Upper lobe of left lung (tissue), 6 donors: ENCODE measurements around the gene SLC35F3. TPM values are rescaled to one million over a fixed set of nuclear protein-coding genes. Genes with fewer than 3 reads are reported as not detected.
A peak's percentile ranks its signal among the peaks of the same experiment; 100 is the strongest.

Experiments used
- ATAC-seq, 2 donors: fragments of 200-7000 bp; cut with Tn5 transposase; one replicate each; pipeline ENCODE4 v1.9.1; 2022; ENCODE audit warnings: mild to moderate bottlenecking in 2 of 2, moderate library complexity in 2 of 2; ENCODE audit not compliant: low FRiP score in 2 of 2
- DNase-seq, 2 donors: peaks; one replicate each; pipeline ENCODE4 v3.0.0-alpha.2; 2019 to 2020
- H3K27ac ChIP-seq, 4 donors: fragments of 200-600 bp; sonication (generic); one replicate each; pipeline ENCODE4 v1.5.1; 2016 to 2019
- H3K27me3 ChIP-seq, 4 donors: fragments of 200-600 bp; sonication (generic); one replicate each; pipeline ENCODE4 v1.5.1; 2017 to 2019
- H3K36me3 ChIP-seq, 4 donors: fragments of 200-600 bp; sonication (generic); one replicate each; pipeline ENCODE4 v1.5.1; 2016 to 2019
- H3K4me1 ChIP-seq, 4 donors: fragments of 200-600 bp; sonication (generic); one replicate each; pipeline ENCODE4 v1.5.1; 2018 to 2019
- H3K4me3 ChIP-seq, 4 donors: fragments of 200-600 bp; sonication (generic); one replicate each; pipeline ENCODE4 v1.5.1; 2017 to 2019; ENCODE audit warnings: mild to moderate bottlenecking in 2 of 4, moderate library complexity in 1 of 4
- H3K9me3 ChIP-seq, 4 donors: fragments of 200-600 bp; sonication (generic); one replicate each; pipeline ENCODE4 v1.5.1; 2018 to 2019
- CTCF ChIP-seq, 6 experiments: fragments of 450-650 bp in 4 of 6; fragments of 200-600 bp in 2 of 6; sonication (generic) in 2 of 6; IDR thresholded peaks; one replicate each; pipeline ENCODE4 v1.5.1; 2016 to 2019; ENCODE audit warnings: antibody characterized with exemption in 6 of 6
- EP300 ChIP-seq, 4 donors: sonication (generic); formaldehyde crosslinking; IDR thresholded peaks; one replicate each; pipeline ENCODE4 v1.5.1; 2017; ENCODE audit warnings: antibody characterized with exemption in 4 of 4, control low read depth in 2 of 4
- POLR2A ChIP-seq, 4 donors: fragments of 450-650 bp; IDR thresholded peaks; one replicate each; pipeline ENCODE4 v1.5.1; 2016 to 2017; ENCODE audit warnings: antibody characterized with exemption in 4 of 4, mild to moderate bottlenecking in 2 of 4
- POLR2AphosphoS5 ChIP-seq, 2 donors: sonication (generic); formaldehyde crosslinking; IDR thresholded peaks; one replicate each; pipeline ENCODE4 v1.5.1; 2017; ENCODE audit warnings: antibody characterized with exemption in 2 of 2
- whole genome bisulfite sequencing, 2 donors: methylation state at CpG; one replicate each; pipeline ENCODE4 v1.1.5; 2017 to 2018; 5-methylcytosine and 5-hydroxymethylcytosine counted together
- total RNA-seq, 6 donors: library from RNA; depleted of rRNA in 4 of 6; stranded (reverse); fragments of >200 nt in 4 of 6; gene quantifications; one replicate each; pipeline versions ENCODE4 v1.1.0 to v1.2.1, GENCODE V29; 2016 to 2021
- donor health status: DM: no; HTN: no; CAD: no; lungs with moderate emphysema.
- donor health status: DM: no; HTN: yes; CAD: no; lungs with severe emphysema.

The SLC35F3 gene
- total RNA-seq, 6 donors from 2014 or later, result 0.30 to 1.7 (median 0.40) TPM; not detected in 1

- DNase-seq, result peak in 1 of 2 donors; percentile 17
- ATAC-seq, result no peak
- TF ChIP-seq POLR2A (IDR thresholded peaks at IDR 0.05), result no peak
- no peak for TF ChIP-seq EP300 (IDR thresholded peaks at IDR 0.05)
- no peak for TF ChIP-seq CTCF (IDR thresholded peaks at IDR 0.05)
These were observed 412.0 kb downstream of the SLC35F3 start for GRCh38 chr1:234316486-234316885.

GRCh38 chr1:234316937-234317336, 412.5 kb downstream of the SLC35F3 start:
- Histone ChIP-seq H3K4me1 (peaks cover 0 to 6% (median 0%) of the 10 kb centered on the region in 4 donors), H3K36me3 (no peaks in the 10 kb centered on the region), H3K27me3 (no peaks in the 10 kb centered on the region), H3K27ac (no peak overlapping the region), H3K4me3 (no peak overlapping the region), H3K9me3 (no peaks in the 10 kb centered on the region)
- WGBS, 2 donors, result 68 to 70% methylated on average over 6 of the region's 6 CpGs
- ATAC-seq, result no peak
- DNase-seq, result no peak
- TF ChIP-seq EP300 (IDR thresholded peaks at IDR 0.05) (no peak), CTCF (IDR thresholded peaks at IDR 0.05) (no peak)

More at GRCh38 chr1:234316486-234316885, 412.0 kb downstream of the SLC35F3 start:
- no peaks in the 10 kb centered on the region for H3K9me3 ChIP-seq
- no peaks in the 10 kb centered on the region for H3K36me3 ChIP-seq
- 91 to 94% methylated on average over 18 of the region's 18 CpGs for whole genome bisulfite sequencing, 2 donors
- no peaks in the 10 kb centered on the region for H3K27me3 ChIP-seq
- peaks cover 0 to 6% (median 0%) of the 10 kb centered on the region in 4 donors for H3K4me1 ChIP-seq
- H3K4me3 ChIP-seq, result no peak overlapping the region
- no peak overlapping the region for H3K27ac ChIP-seq

GRCh38 chr1:234320069-234320468, 415.6 kb downstream of the SLC35F3 start:
- TF ChIP-seq POLR2A (IDR thresholded peaks at IDR 0.05), result no peak
- no peak for TF ChIP-seq CTCF (IDR thresholded peaks at IDR 0.05)
- TF ChIP-seq POLR2AphosphoS5 (IDR thresholded peaks at IDR 0.05), result no peak
- no peak for TF ChIP-seq EP300 (IDR thresholded peaks at IDR 0.05)
- ATAC-seq (no peak), DNase-seq (no peak)
- no peak overlapping the region for H3K4me3 ChIP-seq
- H3K27ac ChIP-seq, result no peak overlapping the region
- no peaks in the 10 kb centered on the region for H3K27me3 ChIP-seq
- H3K4me1 ChIP-seq, result peaks cover 0 to under 1% (median 0%) of the 10 kb centered on the region in 4 donors
- no peaks in the 10 kb centered on the region for H3K36me3 ChIP-seq
- WGBS, 2 donors, result 85 to 90% methylated on average over 5 of the region's 5 CpGs
- H3K9me3 ChIP-seq, result no peaks in the 10 kb centered on the region

GRCh38 chr1:234320549-234320948, 416.1 kb downstream of the SLC35F3 start:
- 75 to 86% methylated on average over 8 of the region's 8 CpGs for WGBS, 2 donors
- TF ChIP-seq POLR2AphosphoS5 (IDR thresholded peaks at IDR 0.05), result no peak
- TF ChIP-seq CTCF (IDR thresholded peaks at IDR 0.05), result no peak
- TF ChIP-seq EP300 (IDR thresholded peaks at IDR 0.05), result no peak
- no peak for TF ChIP-seq POLR2A (IDR thresholded peaks at IDR 0.05)
- H3K27me3 ChIP-seq, result no peaks in the 10 kb centered on the region
- H3K4me3 ChIP-seq, result no peak overlapping the region
- no peaks in the 10 kb centered on the region for H3K36me3 ChIP-seq
- H3K4me1 ChIP-seq, result no peaks in the 10 kb centered on the region
- DNase-seq (no peak), ATAC-seq (no peak)
- no peaks in the 10 kb centered on the region for H3K9me3 ChIP-seq
- no peak overlapping the region for H3K27ac ChIP-seq

GRCh38 chr1:234321231-234321630, 416.8 kb downstream of the SLC35F3 start:
- TF ChIP-seq CTCF (IDR thresholded peaks at IDR 0.05) (no peak), POLR2AphosphoS5 (IDR thresholded peaks at IDR 0.05) (no peak), POLR2A (IDR thresholded peaks at IDR 0.05) (no peak), EP300 (IDR thresholded peaks at IDR 0.05) (no peak)
- Histone ChIP-seq H3K36me3 (no peaks in the 10 kb centered on the region), H3K27me3 (no peaks in the 10 kb centered on the region), H3K27ac (no peak overlapping the region), H3K4me1 (peaks cover 0 to 3% (median under 1%) of the 10 kb centered on the region in 4 donors), H3K9me3 (no peaks in the 10 kb centered on the region), H3K4me3 (no peak overlapping the region)
- 70 to 75% methylated on average over 6 of the region's 6 CpGs for WGBS, 2 donors
- no peak for ATAC-seq
- no peak for DNase-seq
